Tibial nerve (tissue), 4 donors: ENCODE measurements around the gene MAGI3.

Experiments
- EP300 ChIP-seq, 2 donors: sonication (generic); formaldehyde crosslinking; IDR thresholded peaks; one replicate each; pipeline ENCODE4 v1.6.1; 2017; ENCODE audit warnings: antibody characterized with exemption in 2 of 2, mild to moderate bottlenecking in 1 of 2
- POLR2A ChIP-seq, 2 donors: fragments of 450-650 bp; IDR thresholded peaks; one replicate each; pipeline ENCODE4 v1.6.1; 2017; ENCODE audit warnings: antibody characterized with exemption in 2 of 2, mild to moderate bottlenecking in 2 of 2, moderate library complexity in 2 of 2
- TF ChIP-seq, protein P1 (sequence below), 5 experiments: fragments of 200-600 bp in 3 of 5; fragments of 450-650 bp in 2 of 5; sonication (generic) in 3 of 5; IDR thresholded peaks; one replicate each; pipeline ENCODE4 v1.5.1; 2016 to 2019; ENCODE audit warnings: antibody characterized with exemption in 5 of 5, mild to moderate bottlenecking in 3 of 5, moderate library complexity in 2 of 5

DNA sequence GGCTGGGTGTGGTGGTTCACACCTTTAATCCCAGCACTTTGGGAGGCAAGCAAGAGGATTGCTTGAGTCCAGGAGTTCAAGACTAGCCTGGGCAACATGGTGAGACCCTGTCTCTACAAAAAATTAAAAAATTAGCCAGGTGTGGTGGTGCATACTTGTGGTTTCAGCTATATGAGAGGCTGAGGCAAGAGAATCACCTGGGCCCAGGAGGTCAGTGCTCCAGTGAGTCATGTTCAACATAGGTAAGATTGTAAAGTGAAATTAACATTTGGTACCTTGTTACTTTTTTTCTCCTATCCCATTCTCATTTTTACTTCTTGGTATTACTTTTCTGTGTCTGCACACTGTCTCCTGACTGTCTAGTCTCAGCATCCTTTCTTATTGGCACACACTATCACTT lies 19.0 kb downstream of the MAGI3 start:
- no peak for TF ChIP-seq POLR2A (IDR thresholded peaks at IDR 0.05)
- TF ChIP-seq, protein P1, sequence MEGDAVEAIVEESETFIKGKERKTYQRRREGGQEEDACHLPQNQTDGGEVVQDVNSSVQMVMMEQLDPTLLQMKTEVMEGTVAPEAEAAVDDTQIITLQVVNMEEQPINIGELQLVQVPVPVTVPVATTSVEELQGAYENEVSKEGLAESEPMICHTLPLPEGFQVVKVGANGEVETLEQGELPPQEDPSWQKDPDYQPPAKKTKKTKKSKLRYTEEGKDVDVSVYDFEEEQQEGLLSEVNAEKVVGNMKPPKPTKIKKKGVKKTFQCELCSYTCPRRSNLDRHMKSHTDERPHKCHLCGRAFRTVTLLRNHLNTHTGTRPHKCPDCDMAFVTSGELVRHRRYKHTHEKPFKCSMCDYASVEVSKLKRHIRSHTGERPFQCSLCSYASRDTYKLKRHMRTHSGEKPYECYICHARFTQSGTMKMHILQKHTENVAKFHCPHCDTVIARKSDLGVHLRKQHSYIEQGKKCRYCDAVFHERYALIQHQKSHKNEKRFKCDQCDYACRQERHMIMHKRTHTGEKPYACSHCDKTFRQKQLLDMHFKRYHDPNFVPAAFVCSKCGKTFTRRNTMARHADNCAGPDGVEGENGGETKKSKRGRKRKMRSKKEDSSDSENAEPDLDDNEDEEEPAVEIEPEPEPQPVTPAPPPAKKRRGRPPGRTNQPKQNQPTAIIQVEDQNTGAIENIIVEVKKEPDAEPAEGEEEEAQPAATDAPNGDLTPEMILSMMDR (IDR thresholded peaks at IDR 0.05), result no peak
- TF ChIP-seq EP300 (IDR thresholded peaks at IDR 0.05), result no peak
